Muscle of back (tissue), 11 donors: ENCODE data around the gene VIT. TPM values are rescaled to one million over a fixed set of nuclear protein-coding genes. Genes with fewer than 3 reads are reported as not detected.

Experiments
- DNase-seq, 3 donors: peaks; one replicate each; pipeline versions ENCODE4 v3.0.0 to v3.0.0-alpha.2; 2013
- polyA plus RNA-seq, 10 donors: library from polyadenylated mRNA; unstranded; fragments of 120-200 nt; gene quantifications; one replicate each; pipeline ENCODE4 v1.2.1, GENCODE V29; 2013; ENCODE audit not compliant: insufficient read length in 10 of 10

The VIT gene
- polyA plus RNA-seq, 10 donors: 1.9 to 7.2 (median 4.6) TPM

DNA sequence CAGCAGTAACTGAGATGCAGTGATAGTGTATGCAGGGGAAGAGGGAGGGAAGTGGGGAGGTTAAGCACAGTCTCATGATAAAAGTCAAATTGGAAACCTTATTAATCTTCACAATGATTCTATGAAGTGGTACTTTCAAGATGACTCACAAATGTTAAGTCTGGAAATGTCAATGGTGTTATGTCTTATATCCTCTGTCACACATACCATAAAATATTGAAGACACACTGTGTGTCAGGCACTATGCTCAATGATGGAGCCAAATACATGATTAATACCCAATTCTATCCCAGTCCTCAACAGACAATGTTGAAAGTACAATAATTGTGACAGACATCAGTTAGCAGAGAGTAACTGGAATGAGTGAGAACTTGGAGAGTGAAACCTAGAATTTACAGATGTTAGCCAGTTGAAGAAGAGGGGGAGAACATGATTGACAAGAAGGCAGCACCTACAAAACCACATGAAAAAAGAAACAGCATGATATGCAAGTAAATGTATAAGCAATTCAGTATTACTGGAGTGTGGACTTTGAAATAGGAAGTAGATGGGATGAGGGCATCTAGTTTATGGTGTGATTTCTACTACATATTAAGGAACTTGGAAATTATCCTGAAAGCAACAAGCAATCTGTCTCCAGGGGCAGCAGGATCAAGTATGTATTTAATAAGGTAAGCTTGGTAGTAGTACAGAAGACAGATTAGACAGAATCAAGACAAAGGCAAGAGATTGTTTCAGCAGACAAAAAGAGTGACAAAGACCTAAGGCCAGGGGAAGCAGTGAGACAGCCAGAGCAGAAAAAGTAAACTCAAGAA is 162.3 kb downstream of the VIT start:
- no peak for DNase-seq

DNA sequence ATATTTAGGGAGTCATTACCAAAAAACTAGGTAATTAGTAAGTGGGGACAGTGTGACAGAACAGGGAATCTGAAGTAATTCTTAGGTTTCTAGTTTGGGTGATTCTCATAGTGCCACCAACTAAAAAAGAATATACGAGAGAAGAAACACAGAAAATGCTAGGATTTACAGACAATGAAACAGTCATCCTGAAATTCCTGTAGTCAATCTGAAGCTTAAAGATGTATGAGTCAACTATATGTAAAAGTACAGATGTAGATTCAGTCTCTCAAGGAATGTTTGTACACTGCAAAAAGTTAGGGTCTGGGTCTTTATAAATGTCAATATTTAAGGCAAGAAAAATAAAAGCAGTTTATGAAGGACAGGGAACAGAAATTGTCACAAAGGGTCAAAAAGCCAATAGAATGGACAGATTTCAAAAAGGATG is 162.9 kb downstream of the VIT start:
- DNase-seq: no peak

DNA sequence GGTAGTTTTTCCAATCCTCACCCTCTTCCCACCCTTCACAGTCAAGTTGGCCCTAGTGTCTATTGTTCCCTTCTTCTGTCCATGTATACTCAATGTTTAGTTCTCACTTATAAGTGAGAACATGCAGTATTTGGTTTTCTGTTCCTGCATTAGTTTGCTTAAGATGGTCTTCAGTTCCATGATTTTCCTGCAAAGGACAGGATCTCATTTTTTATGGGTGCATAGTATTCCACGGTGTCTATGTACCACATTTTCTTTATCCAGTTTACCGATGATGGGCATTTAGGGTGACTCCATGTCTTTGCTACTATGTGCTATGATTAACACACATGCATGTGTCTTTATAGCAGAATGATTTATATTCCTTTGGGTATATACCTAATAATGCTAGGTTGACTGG is 165.4 kb downstream of the VIT start:
- no peak for DNase-seq

Other genes starting within 250 kb of the VIT start
- 100 to 1,000 TPM in 7 of 10 donors, 10 to 100 TPM in 3; 70.5 to 135 (median 101) TPM for gene FEZ2, start 98.5 kb upstream of the VIT start, polyA plus RNA-seq